ENCODE measurements around the gene PAM. TPM values are rescaled to one million over a fixed set of nuclear protein-coding genes. Genes with fewer than 3 reads are reported as not detected.

PAM gene
- total and polyA plus RNA-seq, 2 of the 13 experiments (the other 11 are each of a cell fraction or from before 2014, with no cell fraction given) = 20.2 to 79.1 TPM

DNA sequence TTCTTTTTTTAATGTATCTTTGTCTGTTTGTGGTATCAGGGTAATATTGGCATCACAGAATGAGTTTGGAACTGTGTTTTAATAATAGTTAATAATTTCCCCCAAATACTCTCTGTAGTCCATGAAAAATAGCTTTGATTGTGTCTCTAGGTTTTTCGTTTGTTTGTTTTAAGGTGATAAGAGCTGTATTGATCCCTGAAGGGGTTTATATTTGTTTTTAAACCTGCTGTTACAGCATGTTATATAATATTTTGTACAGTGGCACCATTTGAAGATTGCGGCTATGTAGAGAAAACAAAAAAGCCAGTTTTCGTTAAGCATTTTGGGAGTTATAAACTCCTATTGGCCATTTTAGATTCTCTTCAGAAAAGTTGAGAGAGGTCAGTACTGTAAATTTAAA, 15.7 kb downstream of the PAM start:
- ChIA-PET CTCF (ENCODE audit: low intra/inter-chr PET ratio, low total read pairs) (no interaction called here), POLR2A (no interaction called here)
- Histone ChIP-seq H2AFZ (ENCODE audit: low read length) (no peak overlapping the region), H3K9me3 (ENCODE audit: low read length) (no peaks in the 10 kb centered on the region), H3K4me1 (ENCODE audit: insufficient read depth, low read length) (peaks cover 17% of the 10 kb centered on the region; the same call in 1 of the 2 replicates), H3K36me3 (replicated peaks in 1 of 2; ENCODE audit: control insufficient read depth in 1 of 2, insufficient read depth in 2 of 2, low read length in 2 of 2) (no peaks in the 10 kb centered on the region), H3K79me2 (ENCODE audit: insufficient read depth, low read length) (no peaks in the 10 kb centered on the region), H3K9ac (ENCODE audit: insufficient read depth, low read depth, low read length) (no peak overlapping the region), H3K4me2 (ENCODE audit: low read depth, low read length) (no peak overlapping the region), H3K27me3 (ENCODE audit: control insufficient read depth in 1 of 2, insufficient read depth in 2 of 2, low read length in 2 of 2) (no peaks in the 10 kb centered on the region; a peak in 1 of 5 replicates), H4K20me1 (ENCODE audit: insufficient read depth, low read length) (peaks cover 3% of the 10 kb centered on the region; the same call in 1 of the 2 replicates), H3K27ac (ENCODE audit: extremely low read length, insufficient read depth, low read length) (no peak overlapping the region), H3K4me3 (replicated peaks in 1 of 3; ENCODE audit: insufficient read depth in 1 of 3, low read depth in 2 of 3, low read length in 3 of 3) (no peak overlapping the region)
- intact Hi-C loops (cut with micrococcal nuclease; ENCODE audit: unreplicated experiment) = no loop called here
- TF ChIP-seq BCL6 (CRISPR knock-in tag; IDR thresholded peaks at IDR 0.05) = peak; percentile 58
- no peak for TF ChIP-seq FOXP1 (IDR thresholded peaks at IDR 0.05)
- TF ChIP-seq FOXP1 (CRISPR knock-in tag; IDR thresholded peaks at IDR 0.05) = peak; percentile 28; the same call in 1 of the 2 replicates
- 0 out of 2 replicates have a peak, but pooled peaks have one; percentile 34 for TF ChIP-seq GATAD2A (CRISPR knock-in tag; IDR thresholded peaks at IDR 0.05)
- TF ChIP-seq NFAT5 (CRISPR knock-in tag; IDR thresholded peaks at IDR 0.05) = no peak
- TF ChIP-seq FOXA3 (CRISPR knock-in tag; IDR thresholded peaks at IDR 0.05) = 0 out of 2 replicates have a peak, but pooled peaks have one; percentile 19
- no peak for TF ChIP-seq THAP7 (CRISPR knock-in tag; IDR thresholded peaks at IDR 0.05)
- DNase-seq (ENCODE audit: low spot score) (no peak), FAIRE-seq (no peak), ATAC-seq (no peak)
- WGBS (ENCODE audit: low lambda C conversion rate) = 57% methylated on average over 3 of the region's 3 CpGs
- no TSS peak for BruUV-seq (replicated peaks)
- in situ Hi-C loops (cut with HindIII; ENCODE audit: extremely low pct_ligation_motif_present, low pct_unique_long_range_greater_than_20kb) = no loop called here
